Activated CD8-positive, alpha-beta memory T cell treated with anti-CD3 and anti-CD28 coated beads, Interleukin-2, amount 50 U/mL, for 24 hours (primary cell): ENCODE data around the gene CCNT1.
"Not testable (repeated sequence)": the region's sequence is repeated elsewhere in the genome, so short reads cannot be mapped to it uniquely, and the experiment has no call there.

Experiments
- DNase-seq: peaks from one replicate; pipeline ENCODE4 v3.0.0-alpha.2; 2020; ENCODE audit errors: extremely low read depth

The CCNT1 gene

GRCh38 chr12:48691826-48692487, 24.6 kb downstream of the CCNT1 start:
- DNase-seq, result no peak

GRCh38 chr12:48690990-48691389, 25.5 kb downstream of the CCNT1 start:
- no peak for DNase-seq

- no peak for DNase-seq
Observed at GRCh38 chr12:48690436-48690835, 26.1 kb downstream of the CCNT1 start.

GRCh38 chr12:48688836-48689235, 27.7 kb downstream of the CCNT1 start:
- DNase-seq, result no peak

DNA sequence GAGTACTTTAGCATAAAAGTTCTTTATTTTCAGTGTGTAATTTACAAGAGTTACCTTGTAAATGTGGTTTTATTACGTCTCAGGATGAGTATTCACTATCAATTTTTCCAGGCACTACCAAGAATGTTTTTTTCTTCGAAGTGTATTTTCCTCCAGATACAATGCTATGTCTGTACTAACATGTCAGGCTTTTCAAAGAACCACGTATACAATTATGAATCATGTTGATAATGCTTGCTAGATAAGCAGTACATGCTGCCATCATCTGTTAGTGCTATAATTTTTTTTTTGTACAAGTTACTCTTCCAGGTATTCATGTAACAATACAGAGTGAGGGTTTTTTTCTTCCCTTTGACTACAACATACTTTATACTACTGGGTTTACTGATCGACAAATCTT, 28.9 kb downstream of the CCNT1 start:
- DNase-seq, result no peak

DNA sequence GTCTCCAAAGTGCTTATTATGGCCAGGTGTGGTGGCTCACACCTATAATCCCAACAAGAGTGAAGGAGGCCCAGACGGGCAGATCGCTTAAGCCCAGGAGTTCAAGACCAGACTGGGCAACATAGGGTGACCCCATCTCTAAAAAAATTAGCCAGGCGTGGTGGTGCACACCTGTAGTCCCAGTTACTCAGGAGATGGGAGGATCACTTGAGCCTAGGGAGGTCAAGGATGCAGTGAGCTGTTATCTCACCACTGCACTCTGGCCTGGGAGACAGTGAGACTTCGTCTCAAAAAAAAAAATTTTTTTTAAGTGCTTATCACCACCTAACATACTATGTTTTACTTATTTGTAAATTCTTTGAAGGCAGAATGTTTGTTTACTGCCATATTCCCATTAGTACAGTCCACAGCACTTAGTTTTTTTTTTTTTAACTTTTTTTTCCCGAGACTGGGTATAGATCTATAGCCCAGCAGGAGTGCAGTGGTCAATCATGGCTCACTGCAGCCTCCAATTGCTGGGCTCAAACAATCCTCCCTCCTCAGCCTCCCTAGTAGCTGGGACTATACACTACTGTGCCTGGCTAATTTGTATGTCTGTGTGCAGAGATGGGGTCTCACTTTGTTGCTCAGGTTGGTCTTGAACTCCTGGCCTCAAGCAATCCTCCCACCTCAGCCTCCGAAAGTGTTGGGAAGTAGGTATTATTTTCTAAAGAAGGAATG, 29.7 kb downstream of the CCNT1 start:
- DNase-seq, result no peak

DNA sequence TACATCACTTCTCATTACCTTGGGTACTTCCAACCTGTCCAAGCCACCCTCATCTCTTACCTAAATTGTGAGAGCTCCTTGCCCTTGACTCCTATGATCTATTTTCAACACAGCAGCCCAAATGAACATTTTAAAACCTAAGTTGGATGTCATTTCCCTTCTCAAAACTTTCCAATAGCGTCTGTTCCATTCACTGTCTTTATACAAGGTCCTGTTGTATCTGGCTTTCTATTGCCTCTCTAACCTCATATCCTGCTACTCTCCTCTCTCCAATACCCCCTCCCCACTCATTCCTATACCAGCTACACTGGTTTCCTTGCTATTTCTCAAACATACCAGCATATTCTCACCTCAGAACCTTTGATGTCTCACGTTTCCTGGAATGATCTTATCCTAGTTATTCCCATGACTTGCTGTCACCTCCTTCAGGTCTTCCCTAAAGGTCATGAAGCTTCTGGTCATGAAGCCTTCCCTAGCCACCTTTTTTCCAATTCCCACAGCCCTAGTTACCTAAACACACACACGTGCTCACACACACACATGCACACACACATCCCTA, 30.4 kb downstream of the CCNT1 start:
- DNase-seq, result no peak

DNA sequence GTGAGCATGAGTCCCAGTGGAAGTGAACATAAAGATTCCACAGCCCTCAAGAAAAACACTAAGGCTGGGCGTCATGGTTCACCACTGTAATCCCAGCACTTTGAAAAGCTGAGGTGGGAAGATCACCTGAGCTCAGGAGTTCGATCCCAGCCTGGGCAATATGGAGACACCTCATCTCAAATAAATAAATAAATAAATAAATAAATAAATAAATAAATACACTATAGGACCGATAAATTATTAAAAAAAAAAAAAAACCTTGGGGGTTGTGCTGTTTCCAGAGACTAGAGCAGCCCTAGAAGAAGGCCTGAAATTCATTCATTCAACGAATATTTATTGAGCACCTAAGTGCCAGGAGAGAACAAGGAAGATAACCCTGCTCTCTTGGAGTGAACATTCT, 33.0 kb downstream of the CCNT1 start:
- DNase-seq, result no peak

- DNase-seq, result no peak
Observed at GRCh38 chr12:48682927-48683326, 33.6 kb downstream of the CCNT1 start.

DNA sequence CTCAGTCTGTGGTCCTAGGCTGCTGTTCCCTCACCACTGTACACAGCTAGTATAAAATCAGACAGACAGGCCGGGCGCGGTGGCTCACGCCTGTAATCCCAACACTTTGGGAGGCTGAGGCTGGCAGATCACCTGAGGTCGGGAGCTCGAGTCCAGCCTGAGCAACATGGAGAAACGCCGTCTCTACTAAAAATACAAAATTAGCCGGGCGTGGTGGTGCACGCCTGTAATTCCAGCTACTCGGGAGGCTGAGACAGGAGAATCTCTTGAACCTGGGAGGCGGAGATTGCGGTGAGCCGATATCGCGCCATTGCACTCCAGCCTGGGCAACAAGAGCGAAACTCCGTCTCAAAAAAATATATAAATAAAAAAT, 34.0 kb downstream of the CCNT1 start:
- DNase-seq, result not testable (repeated sequence)

DNA sequence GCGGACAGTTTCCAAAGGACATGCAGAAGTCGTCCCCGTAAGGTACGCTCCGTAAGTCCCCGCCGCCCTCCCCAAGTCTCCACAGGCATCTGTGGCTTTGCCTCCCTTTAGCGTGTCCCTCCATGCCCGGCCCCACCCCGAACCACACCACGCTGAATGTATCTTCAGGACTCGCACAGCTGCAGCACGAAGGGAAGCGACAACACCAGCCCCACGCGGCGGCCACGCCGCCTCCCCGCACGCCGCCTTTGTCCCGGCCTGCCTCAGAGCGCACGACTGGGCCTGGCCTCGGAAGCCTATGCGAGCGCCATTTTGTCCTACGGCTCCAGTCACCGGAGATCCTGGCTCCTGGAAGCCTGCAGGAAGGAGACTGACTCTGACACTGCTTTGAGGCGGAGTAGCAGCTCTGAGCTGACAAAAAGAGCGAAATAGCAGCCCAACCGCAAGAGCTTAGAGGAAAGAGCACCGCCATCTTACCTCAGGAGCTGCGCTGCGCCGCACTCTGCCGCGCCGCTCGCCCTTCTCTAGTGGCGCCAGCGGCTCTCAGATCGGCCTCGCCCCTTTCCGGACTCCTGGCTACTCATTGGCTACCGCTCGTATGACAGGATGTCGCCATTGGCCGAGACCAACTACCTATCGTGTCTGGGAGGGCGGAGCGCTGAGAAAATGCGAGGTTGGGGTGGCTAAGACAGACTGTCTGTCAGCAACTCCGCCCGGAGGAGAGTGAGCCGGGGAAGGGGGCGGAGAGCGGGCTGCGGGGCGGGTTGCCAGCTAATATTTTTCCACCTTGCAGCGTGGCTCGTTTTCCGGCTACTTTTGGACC, 34.6 kb downstream of the CCNT1 start, which contains the start of gene KANSL2:
TSS of gene KANSL2 (minus strand) at position 529 of the 823 bp plus-strand sequence. CDS start 606 bp downstream, outside the sequence.
- DNase-seq, result peak; percentile 98

- no peak for DNase-seq
Observed at GRCh38 chr12:48681399-48681709, 35.2 kb downstream of the CCNT1 start.

DNA sequence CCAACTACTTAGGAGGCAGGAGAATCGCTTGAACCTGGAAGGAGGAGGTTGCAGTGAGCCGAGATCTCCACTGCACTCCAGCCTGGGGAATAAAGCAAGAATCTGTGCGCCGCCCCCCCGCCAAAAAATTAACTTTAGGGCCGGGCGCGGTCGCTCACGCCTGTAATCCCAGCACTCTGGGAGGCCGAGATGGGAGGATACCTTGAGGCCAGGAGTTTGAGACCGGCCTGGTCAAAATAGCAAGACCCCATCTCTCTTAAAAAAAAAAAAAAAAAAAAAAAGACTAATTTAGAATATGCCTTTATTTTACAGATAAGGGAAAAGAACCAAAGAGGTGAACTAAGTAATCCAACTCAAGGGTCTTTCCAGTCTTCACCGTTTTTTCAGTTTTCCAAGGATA, 35.6 kb downstream of the CCNT1 start:
- no peak for DNase-seq

DNA sequence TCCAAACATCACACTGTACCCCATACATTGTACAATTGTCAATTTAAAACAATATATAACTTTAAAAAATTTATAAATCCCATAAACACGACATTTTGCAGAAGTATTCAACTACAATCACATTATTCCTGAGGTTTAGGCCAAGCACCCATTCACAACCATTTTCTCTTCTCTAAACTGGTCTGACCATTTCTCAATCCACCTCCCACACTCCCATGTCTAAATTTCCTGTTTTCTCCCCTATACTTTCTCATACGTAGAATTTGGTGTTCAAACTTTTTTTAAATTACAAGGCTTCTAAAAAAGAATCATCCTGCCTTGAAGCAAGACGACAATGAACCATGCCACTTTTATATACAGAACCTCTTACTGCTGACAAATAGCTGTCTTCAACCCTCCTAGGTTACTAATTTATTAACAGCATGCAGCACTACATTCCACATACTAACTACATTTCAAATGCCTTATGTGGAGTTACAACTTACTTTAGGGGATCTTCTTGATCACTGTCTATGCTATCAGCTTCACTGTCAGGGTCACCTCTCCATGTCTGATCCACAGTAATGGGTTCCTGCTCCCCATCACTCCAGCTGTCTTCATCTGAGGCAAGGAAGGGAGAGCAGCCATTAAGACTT, 37.8 kb downstream of the CCNT1 start:
- no peak for DNase-seq

- no peak for DNase-seq
Observed at GRCh38 chr12:48671231-48671856, 45.2 kb downstream of the CCNT1 start.

- no peak for DNase-seq
Observed at GRCh38 chr12:48668996-48669395, 47.5 kb downstream of the CCNT1 start.

- DNase-seq, result no peak
Observed at GRCh38 chr12:48659863-48660262, 56.6 kb downstream of the CCNT1 start.

- no peak for DNase-seq
Observed at GRCh38 chr12:48651681-48652080, 64.8 kb downstream of the CCNT1 start.

GRCh38 chr12:48645354-48645753, 71.2 kb downstream of the CCNT1 start:
- not testable (repeated sequence) for DNase-seq

DNA sequence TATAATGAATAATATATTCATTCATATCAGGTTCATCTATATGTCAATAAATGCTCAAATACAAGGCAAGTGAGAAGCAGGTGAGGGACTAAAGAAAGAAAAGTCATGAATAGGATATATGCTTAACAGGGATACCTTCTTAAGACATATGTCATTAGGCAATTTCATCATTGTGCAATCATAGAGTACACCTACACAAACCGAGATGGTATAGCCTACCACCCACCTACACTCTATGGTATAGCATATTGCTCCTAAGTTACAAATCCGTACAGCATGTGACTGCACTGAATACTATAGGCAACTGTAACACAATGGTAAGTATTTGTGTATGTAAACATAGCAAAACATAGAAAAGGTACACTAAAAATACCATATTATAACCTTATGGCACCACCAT, 73.5 kb downstream of the CCNT1 start:
- DNase-seq, result no peak

DNA sequence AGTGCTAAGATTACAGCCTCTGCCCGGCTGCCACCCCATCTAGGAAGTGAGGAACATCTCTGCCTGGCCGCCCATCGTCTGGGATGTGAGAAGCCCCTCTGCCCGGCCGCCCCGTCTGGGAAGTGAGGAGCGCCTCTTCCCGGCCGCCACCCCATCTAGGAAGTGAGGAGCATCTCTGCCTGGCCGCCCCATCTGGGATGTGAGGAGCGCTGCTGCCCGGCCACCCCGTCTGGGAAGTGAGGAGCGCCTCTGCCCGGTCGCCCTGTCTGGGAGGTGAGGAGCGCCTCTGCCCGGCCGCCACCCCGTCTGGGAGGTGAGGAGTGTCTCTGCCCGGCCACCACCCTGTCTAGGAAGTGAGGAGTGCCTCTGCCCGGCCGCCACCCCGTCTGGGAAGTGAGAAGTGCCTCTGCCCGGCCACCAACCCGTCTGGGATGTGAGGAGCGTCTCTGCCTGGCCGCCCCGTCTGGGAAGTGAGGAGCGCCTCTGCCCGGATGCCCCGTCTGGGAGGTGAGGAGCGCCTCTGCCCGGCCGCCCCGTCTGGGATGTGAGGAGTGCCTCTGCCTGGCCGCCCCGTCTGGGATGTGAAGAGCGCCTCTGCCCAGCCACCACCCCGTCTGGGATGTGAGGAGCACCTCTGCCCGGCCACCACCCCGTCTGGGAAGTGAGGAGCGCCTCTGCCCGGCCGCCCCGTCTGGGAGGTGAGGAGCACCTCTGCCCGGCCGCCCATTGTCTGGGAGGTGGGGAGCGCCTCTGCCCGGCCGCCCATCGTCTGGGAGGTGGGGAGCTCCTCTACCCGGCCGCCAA, 74.6 kb downstream of the CCNT1 start:
- DNase-seq, result not testable (repeated sequence)
